Activated CD4-positive, alpha-beta T cell treated with anti-CD3 and anti-CD28 coated beads for 36 hours (primary cell): ENCODE data around the gene LAMC2. TPM values are rescaled to one million over a fixed set of nuclear protein-coding genes. Genes with fewer than 3 reads are reported as not detected.
"Not testable (repeated sequence)": the region's sequence is repeated elsewhere in the genome, so short reads cannot be mapped to it uniquely, and the experiment has no call there.

ENCODE experiments used
- ATAC-seq: fragments of 200-7000 bp; cut with Tn5 transposase; one replicate; pipeline ENCODE4 v1.10.0; 2021; ENCODE audit warnings: mild to moderate bottlenecking, moderate library complexity
- CTCF ChIA-PET: fragments of 350-600 bp; sonication (Branson Sonifier 250); formaldehyde crosslinking; loops from one replicate; lab custom pipeline; 2021; ENCODE audit warnings: antibody characterized with exemption; lab: Charles Lee
- POLR2A ChIA-PET: fragments of 350-600 bp; sonication (Branson Sonifier 250); formaldehyde crosslinking; loops from one replicate; lab custom pipeline; 2021; ENCODE audit warnings: antibody characterized with exemption, inconsistent platforms; lab: Charles Lee
- DNase-seq: peaks from one replicate; pipeline ENCODE4 v3.0.0-alpha.2; 2020
- H3K27ac Mint-ChIP-seq: one replicate; pipeline ENCODE4 v1.8.0; 2021; ENCODE audit warnings: mixed read lengths
- H3K27me3 Mint-ChIP-seq: one replicate; pipeline ENCODE4 v1.8.0; 2021; ENCODE audit warnings: mixed read lengths
- H3K36me3 Mint-ChIP-seq: one replicate; pipeline ENCODE4 v1.8.0; 2021; ENCODE audit warnings: low read depth, mixed read lengths
- H3K4me1 Mint-ChIP-seq: one replicate; pipeline ENCODE4 v1.8.0; 2021; ENCODE audit warnings: mixed read lengths
- H3K4me3 Mint-ChIP-seq: one replicate; pipeline ENCODE4 v1.8.0; 2021; ENCODE audit warnings: mild to moderate bottlenecking, moderate library complexity, mixed read lengths
- H3K9me3 Mint-ChIP-seq: one replicate; pipeline ENCODE4 v1.8.0; 2021; ENCODE audit warnings: low read depth, mixed read lengths
- intact Hi-C, 2 experiments: fragments of 100-400 bp; cut with DNase I in 1 of 2; cut with micrococcal nuclease in 1 of 2; formaldehyde crosslinking; loops; one replicate each; pipeline versions ENCODE4 v1.14.2 to v1.15.1; 2022 to 2024; cut with DNase I, micrococcal nuclease
- total RNA-seq, 2 experiments: library from RNA; stranded (reverse); gene quantifications; one replicate each; pipeline ENCODE4 v1.2.3, GENCODE V29; 2021

Gene LAMC2
- total RNA-seq, 2 experiments from 2014 or later, result 0.21 to 0.91 TPM

GRCh38 chr1:183150032-183150431 lies 36.0 kb upstream of the LAMC2 start:
- H3K4me1 Mint-ChIP-seq, POLR2A ChIA-PET, H3K4me3 Mint-ChIP-seq, H3K27ac Mint-ChIP-seq, DNase-seq, H3K9me3 Mint-ChIP-seq, H3K27me3 Mint-ChIP-seq, ATAC-seq, intact Hi-C loops, H3K36me3 Mint-ChIP-seq: not testable (repeated sequence)
- CTCF ChIA-PET, result interaction anchor here (0.5 kb wide), 1 partner anchor 340 kb away, joined by 3 read pairs; no protein-coding TSS in a partner anchor

- Mint-ChIP-seq H3K27me3 (peaks cover 3% of the 10 kb centered on the region), H3K4me1 (no peaks in the 10 kb centered on the region), H3K36me3 (no peaks in the 10 kb centered on the region), H3K27ac (no peak overlapping the region), H3K9me3 (no peaks in the 10 kb centered on the region), H3K4me3 (no peak overlapping the region)
- ATAC-seq, result no peak
- ChIA-PET CTCF (no interaction called here), POLR2A (no interaction called here)
- intact Hi-C loops, result no loop called here
- DNase-seq, result no peak
Observed at GRCh38 chr1:183150445-183150844, 35.6 kb upstream of the LAMC2 start.

- ATAC-seq, result no peak
- Mint-ChIP-seq H3K4me3 (no peak overlapping the region), H3K4me1 (no peaks in the 10 kb centered on the region), H3K9me3 (no peaks in the 10 kb centered on the region), H3K27me3 (peaks cover 9% of the 10 kb centered on the region), H3K36me3 (no peaks in the 10 kb centered on the region), H3K27ac (no peak overlapping the region)
- no peak for DNase-seq
- CTCF ChIA-PET, result interaction anchor here (1.0 to 1.2 kb wide), 2 partner anchors 9 to 13 kb away, joined by 4 to 5 read pairs; no protein-coding TSS in a partner anchor
- POLR2A ChIA-PET, result no interaction called here
- intact Hi-C loops, result no loop called here
Observed at GRCh38 chr1:183152180-183152579, 33.9 kb upstream of the LAMC2 start.

- ChIA-PET CTCF (no interaction called here), POLR2A (no interaction called here)
- H3K9me3 Mint-ChIP-seq, result no peaks in the 10 kb centered on the region
- no peaks in the 10 kb centered on the region for H3K4me1 Mint-ChIP-seq
- no peaks in the 10 kb centered on the region for H3K36me3 Mint-ChIP-seq
- no peak overlapping the region for H3K27ac Mint-ChIP-seq
- H3K4me3 Mint-ChIP-seq, result no peak overlapping the region
- peaks cover 9% of the 10 kb centered on the region for H3K27me3 Mint-ChIP-seq
- DNase-seq, result no peak
- intact Hi-C loops, result no loop called here
- no peak for ATAC-seq
Observed at GRCh38 chr1:183155939-183156338, 30.1 kb upstream of the LAMC2 start.

DNA sequence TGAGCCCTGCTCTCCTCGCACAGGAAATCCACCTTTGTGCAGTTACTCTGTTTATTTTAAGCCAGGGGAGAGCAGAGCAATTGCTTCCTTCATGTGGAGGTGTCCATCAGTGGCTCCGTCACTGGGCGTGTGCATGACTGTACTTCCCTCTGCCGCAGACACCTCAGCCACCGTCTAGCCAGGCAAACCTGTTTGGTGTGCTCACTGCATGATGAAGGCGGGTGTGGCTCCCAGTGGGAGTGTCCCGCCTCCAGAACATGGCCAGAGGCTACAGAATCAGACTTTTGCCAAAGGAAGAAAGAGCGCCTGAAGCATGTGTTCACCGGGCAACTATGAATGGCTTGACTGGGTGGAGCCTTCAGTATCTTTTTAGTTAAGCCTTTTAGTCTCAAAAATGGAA lies 26.1 kb upstream of the LAMC2 start:
- Mint-ChIP-seq H3K27ac (no peak overlapping the region), H3K27me3 (peaks cover 6% of the 10 kb centered on the region), H3K4me3 (no peak overlapping the region), H3K9me3 (no peaks in the 10 kb centered on the region), H3K36me3 (no peaks in the 10 kb centered on the region), H3K4me1 (no peaks in the 10 kb centered on the region)
- ATAC-seq, result no peak
- POLR2A ChIA-PET, result no interaction called here
- CTCF ChIA-PET, result interaction anchor here (0.6 kb wide), 1 partner anchor 481 kb away, joined by 3 read pairs; no protein-coding TSS in a partner anchor
- intact Hi-C loops, result no loop called here
- no peak for DNase-seq

- Mint-ChIP-seq H3K27me3 (no peaks in the 10 kb centered on the region), H3K9me3 (no peaks in the 10 kb centered on the region), H3K4me1 (no peaks in the 10 kb centered on the region), H3K27ac (no peak overlapping the region), H3K4me3 (no peak overlapping the region), H3K36me3 (no peaks in the 10 kb centered on the region)
- intact Hi-C loops, result no loop called here
- DNase-seq (no peak), ATAC-seq (no peak)
- CTCF ChIA-PET, result no interaction called here
- POLR2A ChIA-PET, result no interaction called here
Observed at GRCh38 chr1:183161391-183161790, 24.7 kb upstream of the LAMC2 start.

- Mint-ChIP-seq H3K4me3 (no peak overlapping the region), H3K9me3 (no peaks in the 10 kb centered on the region), H3K36me3 (no peaks in the 10 kb centered on the region), H3K27ac (no peak overlapping the region), H3K4me1 (no peaks in the 10 kb centered on the region), H3K27me3 (no peaks in the 10 kb centered on the region)
- no peak for DNase-seq
- ChIA-PET CTCF (no interaction called here), POLR2A (no interaction called here)
- intact Hi-C loops, result no loop called here
- ATAC-seq, result no peak
Observed at GRCh38 chr1:183163316-183163715, 22.7 kb upstream of the LAMC2 start.

GRCh38 chr1:183164340-183164739 lies 21.7 kb upstream of the LAMC2 start:
- ChIA-PET CTCF (no interaction called here), POLR2A (no interaction called here)
- no peak overlapping the region for H3K4me3 Mint-ChIP-seq
- no peak for DNase-seq
- no peaks in the 10 kb centered on the region for H3K36me3 Mint-ChIP-seq
- H3K27me3 Mint-ChIP-seq, result no peaks in the 10 kb centered on the region
- intact Hi-C loops, result no loop called here
- no peaks in the 10 kb centered on the region for H3K4me1 Mint-ChIP-seq
- H3K27ac Mint-ChIP-seq, result no peak overlapping the region
- H3K9me3 Mint-ChIP-seq, result no peaks in the 10 kb centered on the region
- ATAC-seq, result no peak

DNA sequence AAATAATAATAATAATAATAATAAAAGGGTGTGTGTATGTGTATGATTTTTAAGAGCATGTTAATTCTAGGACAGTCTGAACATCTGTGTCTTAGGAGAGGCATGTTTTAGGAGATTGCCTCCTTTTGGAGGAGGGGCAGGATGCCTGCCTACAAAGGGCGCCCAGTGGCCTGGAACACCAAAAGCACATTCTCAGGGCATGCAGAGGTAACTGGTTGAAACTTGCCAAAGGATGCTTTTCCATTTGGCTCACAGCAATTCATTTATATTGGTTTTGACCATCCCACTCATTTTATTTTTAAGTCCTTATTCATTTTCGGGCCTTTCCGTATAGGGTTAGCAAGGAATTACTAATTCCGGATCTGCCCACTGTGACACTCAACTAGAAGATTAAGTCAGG lies 21.1 kb upstream of the LAMC2 start:
- no peaks in the 10 kb centered on the region for H3K4me1 Mint-ChIP-seq
- ATAC-seq, result no peak

GRCh38 chr1:183165456-183165855 lies 20.6 kb upstream of the LAMC2 start:
- no peaks in the 10 kb centered on the region for H3K27me3 Mint-ChIP-seq
- no peak for DNase-seq
- H3K4me3 Mint-ChIP-seq, result no peak overlapping the region
- H3K9me3 Mint-ChIP-seq, result no peaks in the 10 kb centered on the region
- intact Hi-C loops, result no loop called here
- H3K36me3 Mint-ChIP-seq, result no peaks in the 10 kb centered on the region
- ATAC-seq, result no peak
- POLR2A ChIA-PET, result no interaction called here
- CTCF ChIA-PET, result no interaction called here
- H3K27ac Mint-ChIP-seq, result no peak overlapping the region
- no peaks in the 10 kb centered on the region for H3K4me1 Mint-ChIP-seq

More for the DNA sequence above, 21.1 kb upstream of the LAMC2 start:
- no peaks in the 10 kb centered on the region for H3K27me3 Mint-ChIP-seq
- no peaks in the 10 kb centered on the region for H3K36me3 Mint-ChIP-seq
- ChIA-PET POLR2A (no interaction called here), CTCF (no interaction called here)
- H3K9me3 Mint-ChIP-seq, result no peaks in the 10 kb centered on the region
- no peak overlapping the region for H3K4me3 Mint-ChIP-seq
- no peak for DNase-seq
- intact Hi-C loops, result no loop called here
- no peak overlapping the region for H3K27ac Mint-ChIP-seq

DNA sequence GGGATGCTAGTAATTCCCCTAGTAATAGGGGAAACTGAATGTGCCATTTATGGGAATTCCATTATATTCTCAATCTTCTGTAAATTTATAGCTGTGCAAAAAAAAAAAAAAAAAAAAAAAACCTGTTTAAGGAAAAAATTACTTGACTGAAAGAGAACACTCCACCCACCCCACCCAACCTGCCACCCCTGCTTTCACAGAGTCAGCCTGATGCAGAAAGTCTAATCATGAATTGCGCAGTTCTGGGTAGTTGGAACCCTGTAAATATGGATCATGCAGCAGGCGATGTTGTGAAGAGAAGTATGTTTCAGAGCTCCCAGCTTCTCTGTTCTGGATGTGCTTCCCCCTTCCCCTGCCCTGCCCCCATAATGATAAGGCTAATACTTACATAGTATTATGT lies 19.6 kb upstream of the LAMC2 start:
- H3K9me3 Mint-ChIP-seq, result no peaks in the 10 kb centered on the region
- POLR2A ChIA-PET, result no interaction called here
- peaks cover under 1% of the 10 kb centered on the region for H3K27me3 Mint-ChIP-seq
- ATAC-seq (no peak), DNase-seq (no peak)
- H3K36me3 Mint-ChIP-seq, result no peaks in the 10 kb centered on the region
- intact Hi-C loops, result no loop called here
- H3K27ac Mint-ChIP-seq, result no peak overlapping the region
- H3K4me1 Mint-ChIP-seq, result no peaks in the 10 kb centered on the region
- CTCF ChIA-PET, result no interaction called here
- no peak overlapping the region for H3K4me3 Mint-ChIP-seq

DNA sequence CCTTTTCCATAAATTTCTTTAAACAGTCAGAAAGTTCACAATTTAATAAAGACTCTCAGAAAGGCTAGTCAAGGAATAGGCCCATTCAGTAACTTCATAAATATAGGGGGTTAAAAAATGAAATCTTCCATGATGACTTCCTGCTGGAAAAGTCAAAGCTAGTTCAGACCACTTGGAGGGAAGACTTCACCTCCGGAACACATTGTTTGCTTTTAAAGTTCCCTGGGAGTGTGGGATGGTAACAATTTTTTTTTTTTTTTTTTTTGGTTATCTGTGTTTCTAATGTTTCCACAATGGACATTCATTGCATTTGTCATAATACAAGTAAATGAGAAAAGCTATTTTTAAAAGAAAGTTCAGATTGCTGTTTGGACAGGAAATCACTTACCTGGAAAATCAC lies 18.4 kb upstream of the LAMC2 start:
- DNase-seq, result no peak
- H3K27me3 Mint-ChIP-seq, result peaks cover 3% of the 10 kb centered on the region
- H3K27ac Mint-ChIP-seq, result no peak overlapping the region
- H3K4me3 Mint-ChIP-seq, result no peak overlapping the region
- CTCF ChIA-PET, result no interaction called here
- H3K4me1 Mint-ChIP-seq, result no peaks in the 10 kb centered on the region
- ATAC-seq, result no peak
- no peaks in the 10 kb centered on the region for H3K9me3 Mint-ChIP-seq
- POLR2A ChIA-PET, result no interaction called here
- H3K36me3 Mint-ChIP-seq, result no peaks in the 10 kb centered on the region
- intact Hi-C loops, result no loop called here

- H3K36me3 Mint-ChIP-seq, result no peaks in the 10 kb centered on the region
- H3K4me1 Mint-ChIP-seq, result no peaks in the 10 kb centered on the region
- ChIA-PET CTCF (no interaction called here), POLR2A (no interaction called here)
- ATAC-seq, result no peak
- intact Hi-C loops, result no loop called here
- H3K27ac Mint-ChIP-seq, result no peak overlapping the region
- H3K4me3 Mint-ChIP-seq, result no peak overlapping the region
- H3K9me3 Mint-ChIP-seq, result no peaks in the 10 kb centered on the region
- no peak for DNase-seq
- H3K27me3 Mint-ChIP-seq, result peaks cover 3% of the 10 kb centered on the region
Observed at GRCh38 chr1:183168308-183168707, 17.8 kb upstream of the LAMC2 start.
